Lower leg skin (tissue), 3 donors: ENCODE results near the gene USP17L19.
"Not testable (repeated sequence)": the region's sequence is repeated elsewhere in the genome, so short reads cannot be mapped to it uniquely, and the experiment has no call there.

Experiments used
- POLR2A ChIP-seq, 2 donors: fragments of 450-650 bp; IDR thresholded peaks; one replicate each; pipeline ENCODE4 v1.6.1; 2016 to 2017; ENCODE audit warnings: antibody characterized with exemption in 2 of 2, mild to moderate bottlenecking in 1 of 2, moderate library complexity in 1 of 2
- TF ChIP-seq, protein P1 (sequence below), 3 donors: fragments of 450-650 bp; IDR thresholded peaks; one replicate each; pipeline ENCODE4 v1.5.1; 2016; ENCODE audit warnings: antibody characterized with exemption in 3 of 3, mild to moderate bottlenecking in 3 of 3, moderate library complexity in 2 of 3

DNA sequence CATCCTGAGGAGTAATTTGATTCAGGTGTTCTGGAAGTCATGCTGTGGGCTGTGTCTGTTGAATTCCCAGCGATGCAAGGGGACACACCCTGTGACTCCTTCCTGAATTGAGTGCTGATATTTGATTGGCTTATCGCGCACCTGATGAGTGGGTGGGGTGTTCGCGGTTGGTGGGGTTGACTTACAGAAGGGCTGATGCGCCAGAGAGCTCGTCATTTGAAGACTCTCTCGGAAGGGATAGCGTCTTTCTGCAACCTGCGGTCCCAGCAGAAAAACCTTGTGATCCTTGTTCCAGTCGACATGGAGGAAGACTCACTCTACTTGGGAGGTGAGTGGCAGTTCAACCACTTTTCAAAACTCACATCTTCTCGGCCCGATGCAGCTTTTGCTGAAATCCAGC is 33.3 kb upstream of the USP17L19 start, which contains the start of gene USP17L12:
- TF ChIP-seq, protein P1, sequence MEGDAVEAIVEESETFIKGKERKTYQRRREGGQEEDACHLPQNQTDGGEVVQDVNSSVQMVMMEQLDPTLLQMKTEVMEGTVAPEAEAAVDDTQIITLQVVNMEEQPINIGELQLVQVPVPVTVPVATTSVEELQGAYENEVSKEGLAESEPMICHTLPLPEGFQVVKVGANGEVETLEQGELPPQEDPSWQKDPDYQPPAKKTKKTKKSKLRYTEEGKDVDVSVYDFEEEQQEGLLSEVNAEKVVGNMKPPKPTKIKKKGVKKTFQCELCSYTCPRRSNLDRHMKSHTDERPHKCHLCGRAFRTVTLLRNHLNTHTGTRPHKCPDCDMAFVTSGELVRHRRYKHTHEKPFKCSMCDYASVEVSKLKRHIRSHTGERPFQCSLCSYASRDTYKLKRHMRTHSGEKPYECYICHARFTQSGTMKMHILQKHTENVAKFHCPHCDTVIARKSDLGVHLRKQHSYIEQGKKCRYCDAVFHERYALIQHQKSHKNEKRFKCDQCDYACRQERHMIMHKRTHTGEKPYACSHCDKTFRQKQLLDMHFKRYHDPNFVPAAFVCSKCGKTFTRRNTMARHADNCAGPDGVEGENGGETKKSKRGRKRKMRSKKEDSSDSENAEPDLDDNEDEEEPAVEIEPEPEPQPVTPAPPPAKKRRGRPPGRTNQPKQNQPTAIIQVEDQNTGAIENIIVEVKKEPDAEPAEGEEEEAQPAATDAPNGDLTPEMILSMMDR (IDR thresholded peaks at IDR 0.05) = not testable (repeated sequence)
- TF ChIP-seq POLR2A (IDR thresholded peaks at IDR 0.05) = not testable (repeated sequence)
